SIG-M5 treated with dmso at 0.1 percent for 504 hours (cell line): ENCODE results near the gene PRDM5.
A peak's percentile ranks its signal among the peaks of the same experiment; 100 is the strongest.

Experiments
- DNase-seq: peaks from one replicate; lab custom pipeline; 2025; ENCODE audit not compliant: unreplicated experiment; lab: John Stamatoyannopoulos, UW

The PRDM5 gene

DNA sequence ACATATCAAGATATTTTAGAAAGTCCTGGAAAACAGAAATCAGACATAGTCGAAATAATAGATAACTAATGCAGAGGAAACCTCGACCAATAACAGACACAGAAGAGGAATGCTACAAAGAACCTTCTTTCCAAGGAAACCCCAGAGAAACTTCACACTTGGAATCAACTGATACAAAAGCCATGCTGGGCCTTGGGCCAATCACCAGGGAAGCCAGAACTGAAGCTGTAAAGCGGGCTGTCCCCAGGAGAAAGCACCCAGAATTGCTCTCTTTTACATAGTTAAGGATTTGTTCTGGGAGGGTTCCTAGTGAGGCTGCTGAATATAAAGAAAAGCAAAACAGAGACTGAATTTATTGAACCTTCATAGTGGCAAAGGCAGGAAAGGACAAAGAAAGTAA is 100.5 kb downstream of the PRDM5 start:
- no peak for DNase-seq

GRCh38 chr4:120821029-120821428 is 101.5 kb downstream of the PRDM5 start:
- DNase-seq: no peak

GRCh38 chr4:120819805-120820437 is 102.6 kb downstream of the PRDM5 start:
- no peak for DNase-seq

DNA sequence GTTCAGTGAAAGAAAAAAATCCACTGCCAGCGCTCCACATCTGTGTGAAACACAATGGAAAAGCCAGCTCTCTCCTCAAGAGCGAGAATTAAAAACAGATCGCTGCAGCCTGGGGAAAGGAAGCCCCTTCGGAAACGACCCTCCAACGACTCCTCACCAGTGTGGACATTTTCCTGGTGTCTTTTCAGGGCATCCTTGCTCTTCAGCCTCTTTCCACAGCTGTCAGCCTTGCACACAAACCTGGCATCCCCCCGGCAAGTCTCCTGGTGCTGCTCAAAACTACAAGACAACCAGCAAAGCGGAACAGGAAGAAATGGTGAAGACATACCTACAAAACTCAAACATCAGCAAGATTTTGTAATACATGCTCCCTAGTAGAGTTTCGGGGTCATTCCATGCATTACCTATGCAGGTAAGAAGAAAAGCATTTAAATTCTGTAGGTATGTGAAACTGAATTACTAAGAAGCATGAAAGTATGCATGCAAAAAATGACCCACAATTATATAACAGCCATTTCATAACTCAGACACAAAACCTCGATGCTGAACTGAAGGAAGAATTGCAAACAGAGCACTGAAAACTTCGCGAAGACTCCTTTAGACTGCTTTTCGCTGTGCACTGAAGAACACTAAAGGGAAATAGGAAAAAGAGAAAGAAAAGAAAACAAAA is 106.1 kb downstream of the PRDM5 start:
- no peak for DNase-seq

DNA sequence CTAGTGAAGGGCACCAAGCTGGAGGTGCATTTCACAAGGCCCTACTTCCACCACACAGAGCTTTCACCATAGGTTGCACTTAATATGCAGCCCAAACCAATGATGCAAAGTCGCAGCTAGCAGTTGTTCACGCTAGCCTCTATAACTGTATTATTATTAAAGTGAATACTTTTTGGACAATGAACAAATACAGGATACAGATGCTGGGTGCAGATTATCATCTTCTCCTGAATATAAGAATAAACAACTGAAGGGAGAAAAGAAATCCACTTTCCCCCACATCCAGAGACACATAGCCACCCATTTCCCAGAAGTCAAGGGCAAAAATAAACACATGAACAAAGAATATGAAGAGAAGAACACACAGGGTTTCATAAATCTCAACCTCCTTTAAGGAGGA is 107.2 kb downstream of the PRDM5 start:
- no peak for DNase-seq

GRCh38 chr4:120814886-120815285 is 107.6 kb downstream of the PRDM5 start:
- DNase-seq: no peak

DNA sequence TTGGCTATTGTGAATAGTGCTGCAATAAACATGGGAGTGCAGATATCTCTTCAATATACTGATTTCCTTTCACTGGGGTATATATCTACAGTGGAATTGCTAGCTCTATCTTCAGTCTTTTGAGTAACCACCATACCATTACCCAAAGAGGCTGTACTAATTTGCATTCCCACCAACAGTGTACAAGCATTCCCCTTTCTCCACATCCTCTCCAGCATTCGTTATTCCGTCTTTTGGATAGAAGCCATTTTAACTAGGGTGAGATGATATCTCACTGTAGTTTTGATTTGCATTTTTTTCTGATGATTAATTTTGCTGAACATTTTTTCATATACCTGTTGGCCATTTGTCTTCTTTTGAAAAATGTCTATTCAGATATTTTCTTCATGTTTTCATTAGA is 110.3 kb downstream of the PRDM5 start:
- DNase-seq: no peak

GRCh38 chr4:120809518-120809917 is 113.0 kb downstream of the PRDM5 start:
- DNase-seq: no peak

- DNase-seq: no peak
These were observed 113.9 kb downstream of the PRDM5 start for GRCh38 chr4:120808475-120809141.

- DNase-seq: no peak
These were observed 121.3 kb downstream of the PRDM5 start for GRCh38 chr4:120801137-120801758.

DNA sequence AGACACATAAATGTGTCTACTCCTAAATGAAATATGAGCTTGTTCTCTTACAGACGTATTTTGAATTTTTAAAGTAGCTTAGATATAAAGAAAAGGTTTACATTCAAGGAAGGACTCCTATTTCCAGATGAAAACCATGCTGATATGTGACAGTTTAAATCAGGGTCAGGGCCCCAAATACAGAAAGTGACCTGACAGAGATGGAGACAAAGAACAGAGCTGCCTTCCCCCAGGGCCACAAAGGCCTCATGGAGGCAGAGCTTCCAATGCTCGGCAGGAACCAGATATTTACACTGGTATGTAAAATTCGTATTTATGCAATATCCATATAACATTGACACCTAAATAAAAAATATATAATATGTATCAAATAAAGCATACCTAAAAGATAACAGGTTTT is 124.0 kb downstream of the PRDM5 start:
- DNase-seq: no peak

DNA sequence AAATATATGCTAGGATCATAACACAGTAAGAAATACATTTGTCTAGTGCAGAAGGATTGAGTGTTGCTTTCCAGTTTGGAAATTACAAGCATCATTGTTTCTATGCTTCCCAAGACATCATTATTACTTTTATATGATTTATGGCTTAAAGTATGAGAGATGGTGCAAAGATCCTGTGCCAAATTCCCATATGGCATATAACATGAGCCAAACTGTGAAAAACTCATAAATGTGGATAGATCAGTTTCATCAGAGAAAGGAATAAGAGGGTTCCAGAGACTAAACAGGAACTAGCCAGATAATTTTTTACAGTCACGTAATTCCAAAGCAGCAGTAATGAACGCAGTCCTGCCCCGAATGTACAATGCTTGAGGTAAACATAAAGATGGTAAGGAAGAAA is 126.3 kb downstream of the PRDM5 start:
- no peak for DNase-seq

- DNase-seq: no peak
These were observed 137.3 kb downstream of the PRDM5 start for GRCh38 chr4:120785202-120785601.

GRCh38 chr4:120777459-120777858 is 145.1 kb downstream of the PRDM5 start:
- no peak for DNase-seq

- DNase-seq: no peak
These were observed 147.1 kb downstream of the PRDM5 start for GRCh38 chr4:120775431-120775830.

- peak; percentile 63 for DNase-seq
These were observed 148.9 kb downstream of the PRDM5 start for GRCh38 chr4:120773641-120774040.

- no peak for DNase-seq
These were observed 150.6 kb downstream of the PRDM5 start for GRCh38 chr4:120771907-120772306.

DNA sequence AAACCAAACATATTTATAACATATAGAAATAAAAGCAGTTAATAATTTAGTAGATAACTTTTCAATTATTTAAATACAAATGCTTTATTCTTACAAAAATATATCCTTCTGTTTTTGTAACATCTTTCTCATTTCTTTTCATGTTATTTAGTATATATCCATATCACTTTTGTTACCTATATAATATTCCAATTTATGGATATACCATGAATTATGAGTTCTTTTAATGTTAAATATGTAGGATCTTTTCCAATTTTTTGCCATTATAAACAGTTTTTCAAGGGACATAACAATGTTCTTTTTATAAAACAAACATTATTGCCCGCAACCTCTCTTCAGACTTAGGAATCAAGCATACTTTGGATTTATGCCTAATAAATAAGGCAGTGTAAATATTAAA is 151.6 kb downstream of the PRDM5 start:
- no peak for DNase-seq

- DNase-seq: no peak
These were observed 153.3 kb downstream of the PRDM5 start for GRCh38 chr4:120769227-120769626.

- no peak for DNase-seq
These were observed 157.3 kb downstream of the PRDM5 start for GRCh38 chr4:120765260-120765680.

DNA sequence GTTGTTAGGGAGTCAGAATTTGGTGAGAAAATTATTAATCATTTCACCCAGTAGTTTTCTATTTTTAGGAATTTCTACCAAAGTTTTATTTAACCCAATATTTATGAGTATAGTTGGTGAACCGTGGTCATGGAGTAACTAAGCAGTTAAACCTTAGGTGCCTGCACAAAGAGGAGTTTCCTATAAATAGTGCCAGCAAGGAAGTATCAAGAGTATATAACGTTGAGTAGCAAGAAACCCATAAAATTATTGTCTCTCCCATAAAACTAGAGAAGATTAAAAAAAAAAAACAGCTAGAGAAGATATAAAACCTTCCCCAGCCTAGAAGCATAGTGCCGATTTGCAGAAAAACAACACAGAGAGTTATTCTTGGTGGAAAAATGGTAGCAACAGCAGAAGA is 158.9 kb downstream of the PRDM5 start:
- no peak for DNase-seq

DNA sequence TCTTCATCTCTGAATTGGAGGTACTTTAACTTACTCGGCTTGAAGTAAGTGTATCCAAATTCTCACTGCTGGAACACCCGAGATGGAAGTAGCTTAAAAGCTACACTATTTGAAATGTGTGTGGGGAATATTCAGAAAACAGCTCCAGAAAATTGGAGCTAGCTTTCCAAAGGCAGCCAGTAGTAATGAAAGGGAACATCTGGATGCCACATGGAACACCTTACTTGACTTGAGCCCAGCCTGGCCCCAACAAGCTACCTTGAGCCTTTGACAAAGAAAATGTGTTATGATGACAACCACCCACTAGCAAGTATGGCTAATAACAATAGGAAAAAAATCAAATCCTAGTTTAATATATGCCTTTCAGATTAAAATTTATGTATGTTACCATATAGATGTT is 161.5 kb downstream of the PRDM5 start:
- DNase-seq: no peak
